GM19023 (cell line): ENCODE data around the gene TFIP11.

Source experiments
- ATAC-seq: cut with Tn5 transposase; IDR thresholded peaks from one replicate; pipeline ENCODE4 v1.9.1; 2021; ENCODE audit warnings: mild to moderate bottlenecking, moderate library complexity; ENCODE audit not compliant: unreplicated experiment

TFIP11 gene

GRCh38 chr22:26512149-26512793 lies at the start of gene TFIP11:
TFIP11 (minus strand) TSS chr22:26512473; CDS start chr22:26510272, 2,201 bp downstream.
- ATAC-seq = peak; percentile 92

GRCh38 chr22:26561756-26562417 lies 49.6 kb upstream of the TFIP11 start:
- ATAC-seq = no peak

DNA sequence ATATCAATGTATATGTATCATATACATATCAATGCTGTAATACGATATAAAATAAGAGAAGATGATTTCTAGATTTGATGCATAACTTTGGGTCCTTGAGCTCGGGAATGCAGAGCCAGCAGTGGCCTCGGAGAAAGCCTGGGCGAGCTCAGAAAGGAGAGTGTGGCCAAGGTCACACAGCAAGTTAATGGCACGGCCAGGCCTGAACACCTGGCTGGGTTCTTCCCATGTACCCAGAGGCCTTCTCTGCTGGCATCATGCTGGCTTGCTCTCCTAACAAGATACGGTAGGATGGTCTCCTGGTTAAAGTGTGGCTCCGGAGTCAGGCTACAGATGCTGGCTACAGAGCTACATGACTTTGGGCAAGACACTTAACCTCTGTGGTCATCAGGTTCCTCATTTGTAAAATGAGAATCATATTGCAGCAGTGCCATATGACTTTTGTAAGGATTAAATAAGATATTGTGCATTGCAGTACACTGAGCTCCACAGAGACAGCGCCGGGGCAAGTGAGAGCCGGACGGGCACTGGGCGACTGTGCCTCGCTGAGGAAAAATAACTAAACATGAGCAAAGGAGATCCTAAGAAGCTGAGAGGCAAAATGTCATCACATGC lies 47.8 kb upstream of the TFIP11 start:
- no peak for ATAC-seq

DNA sequence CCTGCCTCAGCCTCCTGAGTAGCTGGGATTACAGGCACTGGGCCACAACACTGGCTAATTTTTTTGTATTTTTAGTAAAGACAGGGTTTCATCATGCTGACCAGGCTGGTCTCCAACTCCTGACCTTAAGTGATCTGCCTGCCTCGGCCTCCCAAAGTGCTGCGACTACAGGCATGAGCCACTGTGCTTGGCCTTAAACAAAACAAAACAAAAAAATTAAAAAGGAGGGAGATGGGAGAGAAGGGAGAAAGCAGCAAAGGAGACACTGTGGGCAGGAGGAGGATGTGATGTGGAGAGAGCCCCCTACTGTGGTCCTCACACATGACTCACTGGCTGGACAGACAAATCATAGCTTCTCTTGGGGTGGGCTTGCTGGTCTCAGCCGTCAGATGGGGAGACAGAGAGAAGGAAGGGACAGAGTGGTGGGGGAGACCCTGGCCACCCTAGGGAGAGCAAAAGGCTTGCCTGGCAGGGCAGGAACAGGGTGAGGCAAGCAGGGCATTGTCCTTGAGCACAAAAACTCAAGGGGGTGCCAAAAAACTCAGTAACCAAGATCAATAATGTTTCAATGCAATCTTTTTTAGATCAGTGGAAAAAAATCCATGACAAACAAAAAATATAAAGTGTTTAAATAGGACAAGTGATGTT lies 46.1 kb upstream of the TFIP11 start:
- no peak for ATAC-seq

GRCh38 chr22:26556904-26557303 lies 44.6 kb upstream of the TFIP11 start:
- no peak for ATAC-seq

- no peak for ATAC-seq
Measured at GRCh38 chr22:26555478-26555877, 43.2 kb upstream of the TFIP11 start.

DNA sequence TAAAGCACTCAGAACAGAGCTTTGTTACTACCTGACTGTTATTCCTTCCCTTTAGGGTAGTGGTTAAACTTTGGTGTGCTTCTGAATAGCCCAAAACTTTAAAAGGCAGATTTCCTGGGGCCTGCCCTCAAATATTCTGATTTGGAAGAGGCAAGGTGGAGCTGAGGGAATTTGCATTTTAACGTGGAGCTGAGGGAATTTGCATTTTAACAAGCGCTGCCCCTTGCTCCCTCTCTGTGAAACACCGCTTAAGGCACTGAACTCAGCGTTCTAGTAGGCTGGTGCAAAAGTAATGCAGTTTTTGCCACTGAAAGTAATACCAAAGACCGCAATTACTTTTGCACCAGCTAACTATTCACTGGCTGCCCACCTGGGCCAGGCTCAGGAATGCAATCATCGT lies 42.7 kb upstream of the TFIP11 start:
- ATAC-seq = no peak

GRCh38 chr22:26553056-26553752 lies 40.9 kb upstream of the TFIP11 start:
- ATAC-seq = no peak

DNA sequence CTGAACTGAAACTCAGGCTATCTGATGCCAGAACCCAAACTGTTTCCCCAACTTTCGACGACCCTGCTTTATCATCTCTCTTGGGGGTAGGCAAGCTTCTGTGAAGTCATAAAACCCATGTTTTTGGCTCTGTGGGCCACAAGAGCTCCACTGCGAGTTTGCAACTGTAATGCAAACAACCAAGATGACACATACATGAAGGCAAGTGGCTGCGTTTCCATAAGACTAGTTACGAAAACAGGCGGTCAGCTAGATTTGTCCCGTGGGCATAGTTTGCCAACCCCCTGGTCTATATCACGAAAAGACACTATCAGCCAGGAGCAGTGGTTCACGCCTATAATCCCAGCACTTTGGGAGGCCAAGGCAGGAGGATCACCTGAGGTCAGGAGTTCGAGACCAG lies 40.2 kb upstream of the TFIP11 start:
- no peak for ATAC-seq

DNA sequence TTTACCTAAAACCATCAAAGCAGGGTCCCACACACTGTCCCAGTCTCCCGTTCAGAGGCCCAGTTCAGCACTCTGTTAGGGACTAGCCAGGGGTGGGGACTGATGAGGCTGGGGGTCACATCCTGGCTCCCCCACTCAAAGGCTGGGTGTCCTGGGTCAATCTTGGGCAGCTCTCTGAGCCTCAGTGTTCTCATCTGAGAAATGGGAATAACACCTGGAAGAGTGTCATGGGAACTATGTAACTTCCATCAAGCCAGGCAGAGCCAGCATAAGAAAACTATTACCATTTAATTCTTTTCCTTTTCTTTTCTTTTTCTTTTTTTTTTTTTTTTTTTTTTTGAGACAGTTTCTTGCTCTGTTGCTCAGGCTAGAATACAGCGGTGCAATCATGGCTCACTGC lies 39.3 kb upstream of the TFIP11 start:
- ATAC-seq = no peak

DNA sequence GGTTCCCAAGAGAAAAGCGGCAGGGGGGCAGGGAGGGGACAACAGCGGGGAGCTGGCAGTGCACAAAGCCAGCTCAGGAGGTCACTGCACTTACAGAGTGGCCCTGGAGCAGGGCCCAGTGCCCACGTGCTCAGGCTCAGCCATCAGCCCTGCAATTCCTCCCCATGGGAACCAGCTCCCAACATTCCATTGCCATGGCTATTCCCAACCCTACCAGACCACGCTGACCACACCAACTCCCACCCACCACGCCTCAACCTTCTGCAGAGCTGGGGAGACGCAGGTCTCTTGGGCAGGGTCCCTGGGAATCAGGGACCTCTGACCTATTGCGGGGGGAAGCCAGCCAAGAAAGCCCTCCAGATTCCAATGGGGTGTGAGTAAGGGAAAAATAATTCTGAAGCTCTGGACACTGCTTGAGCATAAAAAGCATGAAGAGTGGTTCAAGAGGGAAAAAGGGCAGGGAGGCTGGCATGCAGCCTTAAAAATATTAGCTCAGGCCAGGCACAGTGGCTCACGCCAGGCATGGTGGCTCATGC lies 38.3 kb upstream of the TFIP11 start:
- no peak for ATAC-seq

DNA sequence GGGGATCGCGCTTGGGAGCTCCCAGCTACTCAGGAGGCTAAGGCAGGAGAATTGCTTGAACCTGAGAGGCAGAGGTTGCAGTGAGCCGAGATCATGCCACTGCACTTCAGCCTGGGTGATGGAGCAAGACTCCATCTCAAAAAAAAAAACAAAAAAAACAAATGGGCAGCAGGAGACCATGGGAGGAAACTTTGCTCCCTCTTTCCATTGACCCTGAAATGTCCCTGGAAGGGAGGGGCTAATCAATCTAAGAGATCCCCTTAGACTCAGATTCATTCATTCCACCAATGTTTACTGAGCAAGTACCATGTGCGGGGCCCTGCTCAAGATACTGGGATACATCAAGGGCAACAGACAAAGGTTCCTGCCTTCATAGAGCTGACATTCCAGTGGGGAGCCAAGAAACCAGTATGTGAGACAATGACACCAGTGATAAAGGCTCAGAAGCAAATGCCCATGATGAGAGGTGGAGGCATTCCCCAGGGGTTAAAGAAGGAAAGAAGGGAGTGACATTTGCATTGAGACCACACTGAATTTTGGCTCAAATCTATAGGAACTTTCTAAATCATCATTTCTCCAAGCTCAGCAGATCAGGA lies 37.7 kb upstream of the TFIP11 start:
- ATAC-seq = no peak

DNA sequence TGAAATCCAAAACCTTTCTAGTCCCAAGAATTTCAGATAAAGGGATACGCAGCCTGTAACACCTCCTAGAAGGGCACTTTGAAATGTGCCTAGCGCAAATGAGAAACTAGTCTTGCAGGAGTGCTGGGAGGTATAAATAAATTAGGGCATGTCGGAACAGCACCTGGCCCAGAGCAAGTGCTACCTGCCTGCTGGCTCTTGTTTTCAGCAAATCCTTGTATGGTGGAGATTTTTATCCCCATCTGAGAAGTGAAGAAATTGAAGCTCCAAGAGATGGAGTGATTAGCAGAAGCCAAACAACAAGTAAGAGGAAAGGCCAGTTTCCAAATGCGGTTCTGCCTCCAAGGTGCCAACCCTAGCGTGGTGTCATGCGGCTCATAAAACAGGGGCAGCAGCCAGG lies 36.7 kb upstream of the TFIP11 start:
- ATAC-seq = no peak

DNA sequence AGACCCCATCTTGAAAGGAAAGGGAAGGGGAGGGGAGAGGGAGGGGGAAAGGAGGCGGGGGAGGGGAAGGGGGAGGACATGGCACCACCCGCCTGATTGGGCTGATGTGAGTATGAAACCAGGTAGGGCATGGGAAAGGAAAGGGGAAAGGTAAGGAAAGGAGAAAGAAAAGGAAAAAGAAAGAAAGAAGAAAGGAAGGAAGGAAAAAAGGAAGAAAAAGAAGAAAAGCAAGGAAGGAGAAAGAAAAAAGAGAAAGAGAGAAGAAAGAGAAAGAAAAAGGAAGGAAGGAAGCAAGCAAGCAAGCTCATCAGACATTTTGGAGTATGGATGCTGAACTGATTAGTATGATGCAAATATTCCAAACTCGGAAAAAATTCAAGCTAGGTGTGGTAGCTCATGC lies 36.0 kb upstream of the TFIP11 start:
- no peak for ATAC-seq

DNA sequence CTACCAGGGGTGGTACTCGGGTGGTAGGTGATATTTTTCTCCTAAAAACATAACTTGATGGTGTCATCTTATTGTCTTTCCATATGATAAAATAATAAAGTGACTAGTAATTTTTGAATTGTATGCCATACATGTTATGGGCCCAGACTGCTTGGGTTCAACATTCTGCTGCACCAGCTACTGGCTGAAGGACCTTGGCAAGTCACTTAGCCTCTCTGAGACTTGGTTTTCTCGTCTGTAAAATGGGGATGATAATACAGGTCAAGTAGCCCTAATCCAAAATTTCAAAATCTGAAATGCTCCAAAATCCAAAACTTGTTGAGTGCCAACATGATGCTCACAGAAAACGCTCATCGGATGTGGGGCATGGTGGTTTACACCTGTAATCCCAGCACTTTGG lies 35.6 kb upstream of the TFIP11 start:
- ATAC-seq = no peak

- no peak for ATAC-seq
Measured at GRCh38 chr22:26547426-26547825, 35.2 kb upstream of the TFIP11 start.

- ATAC-seq = no peak
Measured at GRCh38 chr22:26546282-26546681, 34.0 kb upstream of the TFIP11 start.

DNA sequence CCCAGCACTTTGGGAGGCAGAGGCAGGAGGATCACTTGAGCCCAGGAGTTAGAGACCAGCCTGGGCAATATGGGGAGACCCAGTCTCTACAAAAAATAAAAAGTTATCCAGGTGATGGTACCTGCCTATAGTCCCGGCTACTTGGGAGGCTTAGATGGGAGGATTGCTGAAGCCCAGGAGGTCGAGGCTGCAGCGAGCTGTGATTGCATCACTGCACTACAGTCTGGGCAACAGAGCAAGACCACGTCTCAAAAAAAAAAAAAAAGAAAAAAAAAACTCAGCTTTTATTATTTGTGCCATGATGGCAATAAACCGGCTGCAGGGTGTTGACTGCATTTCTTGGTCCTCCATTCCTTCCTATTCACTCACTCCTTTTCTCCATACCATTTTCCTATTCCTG lies 33.6 kb upstream of the TFIP11 start:
- no peak for ATAC-seq

- no peak for ATAC-seq
Measured at GRCh38 chr22:26545385-26545784, 33.1 kb upstream of the TFIP11 start.

GRCh38 chr22:26544489-26544888 lies 32.2 kb upstream of the TFIP11 start:
- ATAC-seq = no peak

DNA sequence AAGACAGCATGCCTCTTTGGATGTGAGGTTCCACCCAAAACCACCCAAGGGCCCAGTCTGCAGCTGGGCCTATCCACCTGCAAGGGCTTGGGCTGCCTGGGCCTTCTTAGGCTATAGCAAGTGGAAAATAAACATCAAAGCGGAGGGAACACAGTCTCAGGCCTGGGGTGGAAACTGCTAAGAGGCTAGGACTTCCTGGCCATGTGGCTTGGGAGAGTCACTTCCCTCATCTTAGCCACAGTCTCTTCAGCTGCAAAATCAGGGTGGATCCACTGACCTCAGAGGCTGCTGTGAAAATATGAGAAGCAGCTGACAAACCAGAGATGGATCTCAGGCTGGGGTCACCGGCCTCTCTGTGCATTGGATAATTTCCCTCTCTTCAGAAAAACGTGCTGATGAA lies 30.6 kb upstream of the TFIP11 start:
- ATAC-seq = no peak
